ENCODE data around the gene TCF21. TPM values are rescaled to one million over a fixed set of nuclear protein-coding genes. Genes with fewer than 3 reads are reported as not detected.

Gene TCF21
- polyA plus RNA-seq, 3 donors: 0.78 to 7.6 (median 4.3) TPM

DNA sequence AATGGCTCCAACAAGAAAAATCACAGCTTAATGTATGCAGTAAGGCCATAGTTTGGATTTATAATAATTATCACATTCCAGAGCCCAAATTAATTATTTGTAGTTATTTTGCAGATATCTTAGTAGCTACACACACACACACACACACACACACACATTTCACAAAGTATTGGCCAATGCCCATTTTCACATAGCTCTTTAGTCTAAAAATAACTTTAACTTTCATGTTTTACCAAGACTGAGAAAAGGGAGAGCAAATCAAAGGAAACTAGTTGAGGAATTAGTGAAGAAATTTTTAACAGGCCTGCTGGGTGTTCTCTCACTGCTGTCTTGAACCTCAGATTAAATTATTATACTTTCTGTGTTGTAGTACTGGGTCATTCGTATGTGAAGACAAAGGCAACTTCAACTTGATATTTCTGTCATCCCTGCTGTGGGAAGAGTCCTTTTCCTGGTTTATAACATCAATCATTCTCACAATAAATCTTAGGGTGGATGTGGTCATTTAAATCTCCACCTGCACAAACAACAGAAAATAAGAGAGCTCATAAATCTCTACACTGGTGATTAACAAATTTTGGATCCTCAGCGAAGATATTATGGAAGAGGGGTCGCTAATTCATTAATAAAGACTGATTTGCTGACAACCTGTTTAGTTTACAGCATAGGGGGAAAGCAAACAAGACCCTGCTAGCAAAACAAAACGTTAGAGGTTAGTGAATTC lies 1.6 kb upstream of the TCF21 start:
- no peak overlapping the region for H3K27ac ChIP-seq (ENCODE audit: low read depth, low read length)
- 29 to 47% (median 45%) methylated on average over 4 of the region's 4 CpGs for WGBS, 3 donors

DNA sequence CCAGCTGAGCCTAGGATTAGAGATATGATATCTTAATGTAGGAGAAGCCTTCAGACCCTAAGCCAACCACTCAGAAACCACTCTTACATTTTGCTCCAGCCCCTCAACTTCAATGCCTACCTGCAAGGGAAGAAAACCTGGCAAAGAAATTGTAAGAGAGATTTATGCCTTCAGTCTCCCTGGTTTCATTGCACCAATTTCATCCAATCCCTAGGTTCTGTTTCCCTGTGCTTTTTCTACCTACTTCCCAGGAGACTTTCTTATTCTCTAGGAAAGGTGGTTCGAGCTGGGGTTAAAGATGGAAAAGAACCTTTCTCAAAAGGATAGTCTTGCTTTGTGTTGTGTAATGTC lies 1.1 kb upstream of the TCF21 start:
- WGBS, 3 donors: 43 to 68% (median 63%) methylated on average over 1 of the region's 1 CpG
- no peak overlapping the region for H3K27ac ChIP-seq (ENCODE audit: low read depth, low read length)

DNA sequence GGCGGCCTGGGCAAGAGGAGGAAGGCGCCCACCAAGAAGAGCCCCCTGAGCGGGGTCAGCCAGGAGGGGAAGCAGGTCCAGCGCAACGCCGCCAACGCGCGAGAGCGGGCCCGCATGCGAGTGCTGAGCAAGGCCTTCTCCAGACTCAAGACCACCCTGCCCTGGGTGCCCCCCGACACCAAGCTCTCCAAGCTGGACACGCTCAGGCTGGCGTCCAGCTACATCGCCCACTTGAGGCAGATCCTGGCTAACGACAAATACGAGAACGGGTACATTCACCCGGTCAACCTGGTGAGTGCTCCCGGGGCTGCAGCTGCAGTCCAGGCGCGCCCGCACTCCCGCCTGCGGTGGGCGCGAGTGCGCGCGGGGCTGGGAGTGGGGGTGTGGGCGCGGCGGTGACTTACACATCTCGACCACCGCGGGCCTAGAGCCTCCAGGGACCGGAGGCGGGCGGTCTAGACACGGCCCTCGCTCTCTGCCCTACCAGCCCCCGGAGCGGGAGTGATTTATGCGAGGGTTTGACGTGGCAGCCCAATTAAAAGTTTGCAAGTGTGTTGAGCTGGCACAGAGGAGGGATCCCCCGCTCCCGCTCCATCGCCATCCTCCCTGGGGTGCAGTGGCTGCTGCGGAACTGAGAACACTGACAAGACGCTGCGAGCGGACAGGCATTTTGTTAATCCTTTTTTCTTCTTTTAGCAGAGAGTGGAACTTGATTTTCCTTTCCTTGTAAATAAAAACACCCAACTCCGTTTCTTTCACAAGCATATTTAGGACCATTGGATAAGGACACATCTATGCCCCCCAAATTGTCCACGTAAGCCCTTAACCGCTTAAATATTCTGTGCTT lies 867 bp downstream of the TCF21 start:
- WGBS, 3 donors: 4 to 7% (median 5%) methylated on average over 53 to 56 of the region's 56 CpGs
- H3K27ac ChIP-seq (ENCODE audit: low read depth, low read length): peak overlapping the region; percentile 40

DNA sequence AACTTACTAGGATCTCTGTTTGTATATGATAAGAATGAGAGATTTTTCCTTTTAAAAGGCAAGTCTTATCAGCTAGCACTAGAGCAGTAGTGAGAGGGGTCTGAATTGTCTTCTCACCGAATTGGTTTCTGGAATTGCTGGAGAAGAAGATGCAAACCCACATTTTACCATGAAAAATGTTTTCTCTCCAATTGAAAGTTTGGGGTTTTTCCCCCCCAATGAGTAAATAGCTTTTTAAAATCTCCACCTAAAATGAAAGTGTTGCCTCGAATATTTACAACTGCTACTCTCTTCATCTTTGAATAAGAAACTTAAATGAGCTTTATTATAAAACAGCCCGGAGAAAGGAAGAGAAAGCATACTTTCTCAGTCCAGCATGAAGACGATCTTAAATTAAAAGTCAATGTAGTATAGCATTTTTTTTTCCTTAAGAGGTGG lies 1.8 kb downstream of the TCF21 start:
- WGBS, 3 donors: 5 to 6% (median 5%) methylated on average over 4 of the region's 4 CpGs
- no peak overlapping the region for H3K27ac ChIP-seq (ENCODE audit: low read depth, low read length)

DNA sequence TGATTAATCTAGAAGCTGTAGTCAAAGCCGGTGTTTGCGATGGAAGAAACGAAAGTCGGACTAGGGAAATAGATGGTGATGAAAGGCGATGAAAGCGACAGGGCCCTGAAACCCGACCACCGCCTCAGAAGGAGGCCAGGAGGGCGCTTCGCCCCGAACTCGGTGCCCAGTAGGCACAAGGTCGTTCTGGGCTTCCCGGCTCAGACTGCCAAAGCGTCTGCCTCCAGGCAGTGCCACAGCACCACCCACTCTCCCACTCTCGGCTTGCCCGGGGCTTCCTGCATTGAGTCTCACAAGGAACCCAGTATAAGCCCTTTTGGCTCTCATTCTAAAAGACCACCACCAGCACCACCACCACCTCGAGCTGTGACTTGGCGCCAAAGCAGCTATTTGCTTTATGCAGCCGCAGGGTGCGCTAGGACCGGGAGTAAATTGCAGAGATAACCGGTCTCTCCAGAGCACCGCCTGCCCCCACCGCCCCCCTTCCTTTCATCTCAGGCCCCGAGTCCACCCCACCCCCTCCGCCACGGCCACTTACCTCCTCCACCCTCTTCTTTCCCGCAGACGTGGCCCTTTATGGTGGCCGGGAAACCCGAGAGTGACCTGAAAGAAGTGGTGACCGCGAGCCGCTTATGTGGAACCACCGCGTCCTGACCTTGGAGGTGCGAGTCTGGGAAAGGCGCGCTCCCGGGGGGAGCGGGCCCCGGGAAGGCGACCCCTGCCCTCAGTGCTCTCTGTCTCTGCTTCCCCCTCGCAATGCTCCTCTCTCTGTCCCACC lies 2.4 kb downstream of the TCF21 start:
- H3K27ac ChIP-seq (ENCODE audit: low read depth, low read length): no peak overlapping the region
- WGBS, 3 donors: 1 to 2% (median 2%) methylated on average over 45 of the region's 45 CpGs

DNA sequence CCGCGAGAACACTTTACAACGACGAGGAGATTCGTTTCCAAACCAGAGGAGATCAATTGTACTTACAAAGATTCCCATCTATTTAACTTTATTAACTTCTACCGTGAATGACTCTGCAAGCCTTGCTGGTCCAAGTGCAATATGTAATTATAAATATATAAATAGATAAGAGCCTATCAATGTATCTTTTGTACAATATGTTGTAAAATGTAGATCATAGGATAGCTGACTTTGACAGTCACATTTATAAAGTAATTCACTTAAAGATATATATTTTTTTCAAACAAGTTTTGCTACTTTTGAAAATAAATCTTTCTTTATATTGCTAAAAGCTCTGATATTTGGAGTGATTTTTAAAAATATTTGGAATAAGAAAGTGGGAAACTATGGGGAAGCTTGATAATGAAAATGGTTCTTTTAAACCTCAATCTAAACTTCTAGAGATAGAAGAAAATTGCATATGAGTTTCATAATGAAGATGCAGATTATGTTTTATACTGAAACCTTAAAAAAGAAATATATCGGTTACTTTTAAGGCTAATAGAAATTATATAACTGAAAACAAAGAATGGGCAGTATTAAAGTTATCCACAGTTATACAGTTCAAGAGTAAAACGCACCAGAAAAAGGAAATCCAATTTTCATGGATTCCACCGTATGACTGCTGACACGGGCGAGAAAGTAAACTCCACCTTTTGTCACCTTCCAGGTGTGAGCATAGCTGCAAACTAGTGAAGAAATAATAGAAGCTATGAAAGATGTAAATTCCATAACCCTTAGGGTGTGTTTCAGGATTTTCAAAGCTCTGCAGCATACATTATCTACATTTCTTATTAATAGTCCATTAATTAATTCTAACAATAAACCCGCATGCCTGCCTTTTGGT lies 3.3 kb downstream of the TCF21 start:
- no peak overlapping the region for H3K27ac ChIP-seq (ENCODE audit: low read depth, low read length)
- 12 to 20% (median 19%) methylated on average over 12 of the region's 12 CpGs for WGBS, 3 donors

DNA sequence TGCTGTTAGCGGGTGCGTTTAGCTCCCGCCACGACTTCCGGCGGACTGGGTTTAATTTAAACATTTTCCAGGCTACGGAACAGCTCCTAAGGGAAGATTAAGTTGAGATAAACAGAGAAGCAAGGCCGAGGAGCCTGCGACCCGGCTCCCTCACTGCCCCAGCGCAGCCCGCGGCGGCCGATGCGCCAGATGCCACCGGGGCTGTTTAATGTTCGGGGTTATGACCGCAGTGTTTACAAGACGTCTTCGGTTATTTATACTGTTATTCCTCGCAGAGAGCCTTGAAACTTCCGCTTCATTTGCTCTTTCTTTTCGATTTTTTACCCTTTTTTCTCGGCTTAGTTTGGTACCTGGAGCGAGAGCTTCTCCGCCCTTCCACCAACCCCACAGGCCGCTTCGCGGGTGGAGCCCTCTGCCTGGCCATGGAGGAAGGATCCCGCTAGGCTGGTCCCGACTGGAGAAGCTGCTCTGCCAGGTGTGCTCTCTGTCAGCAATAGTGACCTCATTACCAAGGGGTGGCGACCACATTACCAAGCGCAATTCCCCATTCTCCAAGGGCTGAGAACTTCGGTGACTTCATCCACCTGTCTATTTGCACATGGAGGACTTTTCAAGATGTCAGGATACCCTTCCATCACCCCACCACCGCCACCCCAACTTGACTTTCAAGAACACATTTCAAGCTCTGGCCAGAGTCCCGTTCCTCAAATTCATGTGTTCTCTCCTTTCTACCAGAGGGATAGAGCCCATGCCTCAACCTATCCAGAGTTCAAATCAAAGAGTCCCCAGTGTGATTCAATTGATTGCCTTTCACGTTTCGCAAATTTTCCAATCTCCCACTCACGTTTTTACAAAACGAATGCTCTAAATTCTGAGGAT lies 4.1 kb downstream of the TCF21 start:
- WGBS, 3 donors: 14 to 28% (median 24%) methylated on average over 41 of the region's 41 CpGs
- no peak overlapping the region for H3K27ac ChIP-seq (ENCODE audit: low read depth, low read length)

DNA sequence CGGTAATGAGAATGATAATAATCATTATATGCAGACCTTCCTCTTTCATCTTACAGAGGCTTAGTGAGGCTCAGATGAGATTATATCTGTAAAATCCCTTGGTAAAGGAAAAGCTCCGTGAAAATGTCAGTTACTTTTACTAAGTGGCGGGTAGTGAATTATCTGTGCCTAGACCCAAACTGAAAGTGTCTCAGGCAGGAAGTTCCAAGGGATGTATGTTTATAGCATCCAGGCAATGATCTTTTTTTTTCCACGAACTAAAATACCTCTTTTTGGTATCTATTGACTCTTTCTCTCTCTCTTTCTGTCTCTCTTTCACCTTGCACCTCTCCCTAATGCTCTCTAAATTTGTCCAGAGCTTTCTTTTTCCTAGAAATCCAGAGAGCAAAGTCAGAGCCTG lies 5.0 kb downstream of the TCF21 start:
- no peak overlapping the region for H3K27ac ChIP-seq (ENCODE audit: low read depth, low read length)
- 31 to 44% (median 36%) methylated on average over 4 of the region's 4 CpGs for WGBS, 3 donors

DNA sequence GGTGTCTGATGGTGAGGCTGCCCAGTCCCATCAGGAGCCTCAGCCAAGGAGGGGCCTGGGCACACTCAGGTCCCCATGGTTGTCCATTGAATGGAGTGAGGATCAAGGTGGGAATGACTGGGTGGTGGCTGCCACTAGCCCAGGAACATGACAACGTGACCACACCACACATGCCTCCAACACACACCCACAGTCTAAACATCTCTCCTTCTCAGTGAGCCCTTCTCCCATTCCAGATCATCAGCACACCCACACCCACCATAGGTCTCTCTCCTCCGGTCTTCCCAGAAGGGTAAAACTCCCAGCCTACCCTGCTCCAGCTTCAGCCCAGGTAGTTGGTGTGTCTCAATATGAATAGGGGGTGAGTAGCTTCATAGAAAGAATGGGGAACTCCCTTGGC lies 5.5 kb downstream of the TCF21 start:
- no peak overlapping the region for H3K27ac ChIP-seq (ENCODE audit: low read depth, low read length)
- 17 to 41% (median 40%) methylated on average over 2 of the region's 2 CpGs for WGBS, 3 donors

DNA sequence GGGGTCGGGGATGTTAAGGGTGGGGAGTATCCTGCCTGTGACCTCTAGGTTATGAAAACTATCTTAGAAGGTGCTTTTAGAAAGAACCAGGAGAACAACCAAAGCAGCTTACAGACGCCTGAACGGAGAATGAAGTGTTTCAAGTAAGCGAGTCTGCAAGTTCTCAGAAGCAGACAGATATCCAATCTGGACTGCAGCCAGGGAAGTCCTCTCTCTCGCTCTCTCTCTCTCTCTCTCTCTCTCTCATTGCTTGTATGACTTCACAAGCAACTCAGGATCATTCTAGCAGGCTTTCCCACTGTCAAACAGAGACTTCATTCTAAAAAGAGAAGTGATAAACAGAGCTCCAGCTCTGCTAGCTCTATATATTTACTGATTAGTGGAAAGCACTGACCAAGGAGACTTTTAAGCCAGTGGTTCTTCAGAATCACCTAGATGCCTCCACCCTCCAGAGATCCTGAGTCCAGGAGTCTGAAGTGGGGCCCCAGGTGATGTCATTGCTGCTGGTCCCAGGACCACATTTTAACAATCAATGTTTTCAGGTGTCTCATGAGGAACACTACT lies 6.0 kb downstream of the TCF21 start:
- 12 to 20% (median 18%) methylated on average over 5 of the region's 5 CpGs for WGBS, 3 donors

DNA sequence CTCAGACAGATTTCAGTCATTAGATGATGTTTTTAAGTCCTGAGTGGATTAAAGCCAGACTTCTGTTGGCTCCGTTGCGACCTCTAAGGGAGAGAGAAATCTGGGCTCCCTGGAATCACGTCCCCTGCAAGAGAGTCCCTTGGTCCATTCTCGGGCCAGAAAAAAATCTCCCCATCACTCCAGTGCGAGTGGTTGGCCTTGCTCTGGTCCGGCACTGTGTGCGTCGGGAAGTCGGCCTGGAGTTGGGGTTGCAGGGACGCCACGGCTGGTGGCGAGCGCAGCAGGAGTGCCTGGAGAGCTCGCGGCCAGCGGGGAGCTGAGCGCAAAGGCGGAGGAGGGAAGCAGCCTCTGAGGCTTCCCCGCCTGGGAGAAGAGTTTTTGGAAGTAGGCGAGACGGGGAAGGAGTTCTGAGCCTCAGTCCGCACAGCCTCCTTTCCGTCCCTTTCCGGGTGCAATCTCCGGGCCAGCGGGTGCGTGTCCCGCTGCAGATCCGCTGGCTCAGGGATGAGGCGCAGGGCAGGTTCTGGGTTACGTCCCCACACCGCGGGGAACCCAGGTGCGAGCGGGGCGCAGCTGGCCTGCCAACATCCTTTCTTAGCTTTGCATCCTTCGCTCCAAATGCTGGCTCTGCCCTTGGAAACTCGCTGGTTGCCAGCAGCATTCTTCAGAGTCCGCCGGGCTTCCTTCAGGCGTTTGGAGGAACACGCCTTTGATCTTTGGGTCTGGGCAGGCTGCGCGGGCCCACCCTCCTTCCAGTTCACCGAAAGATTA lies 6.8 kb downstream of the TCF21 start:
- H3K27ac ChIP-seq (ENCODE audit: low read depth, low read length): no peak overlapping the region
- 2 to 12% (median 12%) methylated on average over 42 to 45 of the region's 45 CpGs for WGBS, 3 donors

More for the DNA sequence above, 6.0 kb downstream of the TCF21 start:
- H3K27ac ChIP-seq (ENCODE audit: low read depth, low read length): no peak overlapping the region

DNA sequence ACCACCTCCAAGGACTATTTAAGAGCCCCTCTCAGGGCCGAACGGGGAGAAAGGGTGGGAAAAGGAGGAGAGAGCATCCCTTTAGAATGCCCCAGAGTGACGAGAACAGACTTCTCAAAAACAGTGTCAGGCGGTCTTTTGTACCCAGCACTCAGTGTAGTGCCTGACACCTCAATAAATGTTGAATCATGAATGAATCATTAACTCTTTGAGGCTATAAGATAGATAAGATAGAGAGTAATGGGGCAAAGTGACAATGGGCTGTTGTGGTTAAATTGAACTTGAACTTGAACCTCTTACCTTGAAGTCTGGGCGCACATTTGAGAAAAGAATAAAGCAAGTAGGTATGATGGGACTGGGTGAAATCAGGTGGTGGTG lies 7.4 kb downstream of the TCF21 start:
- H3K27ac ChIP-seq (ENCODE audit: low read depth, low read length): no peak overlapping the region

DNA sequence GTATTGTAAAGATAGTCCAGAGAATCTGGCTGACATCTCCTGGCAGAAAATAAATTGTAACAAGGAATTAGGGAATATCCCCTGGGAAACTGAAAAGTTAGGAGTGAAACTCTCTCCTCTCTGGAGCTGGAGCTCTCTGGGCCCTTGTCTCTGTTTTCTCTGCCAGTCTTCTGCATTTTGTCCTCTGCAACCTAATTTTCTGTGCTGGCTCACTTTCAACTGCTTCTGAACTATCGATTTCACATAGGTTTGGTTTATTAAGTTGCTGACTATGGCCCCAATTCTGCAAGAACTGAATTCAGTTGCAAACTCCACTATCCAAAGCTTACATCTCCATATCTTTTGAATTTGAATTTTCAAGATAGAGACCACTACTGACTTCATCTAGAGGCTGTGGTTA lies 9.3 kb downstream of the TCF21 start:
- WGBS, 3 donors: 55 to 82% (median 61%) methylated on average over 1 of the region's 1 CpG
- H3K27ac ChIP-seq (ENCODE audit: low read depth, low read length): no peak overlapping the region

More for the DNA sequence above, 7.4 kb downstream of the TCF21 start:
- WGBS, 3 donors: 16 to 49% (median 38%) methylated on average over 5 of the region's 5 CpGs

DNA sequence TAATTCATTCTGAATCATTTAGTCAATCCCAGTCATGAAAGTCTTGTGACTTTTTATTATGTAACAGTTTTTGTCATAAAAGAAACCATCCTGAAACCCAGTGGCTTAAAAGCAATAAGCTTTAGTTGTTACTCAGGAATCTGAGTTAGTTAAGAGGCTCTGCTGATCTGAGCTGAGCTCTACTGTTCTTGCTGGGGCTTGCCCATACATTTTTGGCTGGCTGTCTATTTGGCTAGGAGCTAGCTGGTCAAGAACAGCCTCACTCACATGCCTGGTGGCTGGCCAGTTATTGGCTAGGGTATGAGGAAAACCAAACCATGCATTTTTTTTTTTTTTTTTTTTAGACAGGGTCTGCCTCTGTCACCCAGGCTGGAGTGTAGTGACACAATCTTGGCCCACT lies 10.6 kb downstream of the TCF21 start:
- no peak overlapping the region for H3K27ac ChIP-seq (ENCODE audit: low read depth, low read length)

DNA sequence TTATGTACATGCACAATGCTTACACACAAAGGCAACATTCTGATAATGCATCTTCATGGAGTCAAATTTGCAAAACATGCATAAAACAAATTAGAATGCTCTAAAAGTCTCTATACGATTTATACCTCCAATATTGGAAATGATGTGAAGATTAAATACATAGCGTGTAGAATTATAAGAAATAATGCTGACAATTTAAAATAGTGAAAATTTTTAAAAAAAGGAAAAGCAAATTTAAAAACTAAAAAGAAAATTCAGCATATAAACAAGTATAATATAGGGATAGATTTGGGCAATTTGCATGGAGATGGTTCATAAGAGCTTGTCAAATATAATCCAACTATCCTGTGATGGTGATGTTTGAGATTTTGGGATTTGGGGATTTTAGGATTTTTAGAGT lies 14.9 kb downstream of the TCF21 start:
- H3K27ac ChIP-seq (ENCODE audit: low read depth, low read length): no peak overlapping the region
- WGBS, 3 donors: 89 to 96% (median 93%) methylated on average over 2 of the region's 2 CpGs

DNA sequence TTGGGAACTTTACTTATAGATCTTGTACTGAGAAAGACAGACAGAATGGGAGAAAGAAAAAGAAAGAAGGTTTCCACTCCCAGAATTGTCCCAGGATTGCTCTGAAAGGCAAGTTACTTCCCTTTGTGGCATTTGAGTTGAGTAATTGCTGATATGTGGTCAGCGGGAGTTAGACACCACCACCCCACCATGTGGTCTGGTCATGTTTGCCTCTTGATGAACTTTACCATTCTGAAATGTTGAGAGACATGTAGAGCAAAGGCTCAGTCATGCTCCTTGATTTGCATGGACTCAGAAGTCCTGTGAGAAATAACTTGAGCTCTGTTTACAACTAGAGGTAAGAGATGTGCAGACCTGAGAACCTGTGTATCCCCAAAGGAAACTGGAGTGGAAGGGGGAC lies 17.1 kb downstream of the TCF21 start:
- 29 to 60% (median 41%) methylated on average over 1 of the region's 1 CpG for WGBS, 3 donors
- H3K27ac ChIP-seq (ENCODE audit: low read depth, low read length): no peak overlapping the region
